ENCODE results near the gene ULK4.
A peak's percentile ranks its signal among the peaks of the same experiment; 100 is the strongest.
"Not testable (repeated sequence)": the region's sequence is repeated elsewhere in the genome, so short reads cannot be mapped to it uniquely, and the experiment has no call there.

The ULK4 gene

GRCh38 chr3:41961751-41962679, at the start of gene ULK4:
TSS of gene ULK4 (minus strand) at chr3:41962103. CDS start at chr3:41954759, 7,344 bp downstream.
- DNase-seq, result peak; percentile 96

GRCh38 chr3:42010530-42010929, 48.6 kb upstream of the ULK4 start:
- no peak for DNase-seq

GRCh38 chr3:42009456-42009855, 47.6 kb upstream of the ULK4 start:
- DNase-seq, result no peak

- DNase-seq, result no peak
Measured at GRCh38 chr3:42007785-42008184, 45.9 kb upstream of the ULK4 start.

GRCh38 chr3:42005401-42005800, 43.5 kb upstream of the ULK4 start:
- no peak for DNase-seq

GRCh38 chr3:42002790-42003189, 40.9 kb upstream of the ULK4 start:
- DNase-seq, result no peak

GRCh38 chr3:42001777-42002176, 39.9 kb upstream of the ULK4 start:
- DNase-seq, result no peak

- DNase-seq, result no peak
Measured at GRCh38 chr3:41999909-42000308, 38.0 kb upstream of the ULK4 start.

- no peak for DNase-seq
Measured at GRCh38 chr3:41997702-41998550, 36.0 kb upstream of the ULK4 start.

GRCh38 chr3:41991437-41991836, 29.5 kb upstream of the ULK4 start:
- no peak for DNase-seq

- DNase-seq, result no peak
Measured at GRCh38 chr3:41989518-41989917, 27.6 kb upstream of the ULK4 start.

- DNase-seq, result no peak
Measured at GRCh38 chr3:41987627-41988026, 25.7 kb upstream of the ULK4 start.

GRCh38 chr3:41986561-41986960, 24.7 kb upstream of the ULK4 start:
- DNase-seq, result no peak

- DNase-seq, result no peak
Measured at GRCh38 chr3:41985018-41985417, 23.1 kb upstream of the ULK4 start.

GRCh38 chr3:41983091-41983490, 21.2 kb upstream of the ULK4 start:
- DNase-seq, result not testable (repeated sequence)

- DNase-seq, result not testable (repeated sequence)
Measured at GRCh38 chr3:41977401-41977800, 15.5 kb upstream of the ULK4 start.

GRCh38 chr3:41975416-41976103, 13.7 kb upstream of the ULK4 start:
- no peak for DNase-seq

- DNase-seq, result no peak
Measured at GRCh38 chr3:41974223-41974622, 12.3 kb upstream of the ULK4 start.

- no peak for DNase-seq
Measured at GRCh38 chr3:41972802-41973201, 10.9 kb upstream of the ULK4 start.

GRCh38 chr3:41966206-41966605, 4.3 kb upstream of the ULK4 start:
- no peak for DNase-seq

GRCh38 chr3:41963823-41964222, 1.9 kb upstream of the ULK4 start:
- no peak for DNase-seq

GRCh38 chr3:41960826-41961750, 815 bp downstream of the ULK4 start:
- no peak for DNase-seq

Data from SIG-M5 (cell line).